NCI-H1694 (cell line): ENCODE results near the gene KCTD2.

Source experiments
- DNase-seq: peaks from one replicate; lab custom pipeline; 2025; lab: John Stamatoyannopoulos, UW

Gene KCTD2

DNA sequence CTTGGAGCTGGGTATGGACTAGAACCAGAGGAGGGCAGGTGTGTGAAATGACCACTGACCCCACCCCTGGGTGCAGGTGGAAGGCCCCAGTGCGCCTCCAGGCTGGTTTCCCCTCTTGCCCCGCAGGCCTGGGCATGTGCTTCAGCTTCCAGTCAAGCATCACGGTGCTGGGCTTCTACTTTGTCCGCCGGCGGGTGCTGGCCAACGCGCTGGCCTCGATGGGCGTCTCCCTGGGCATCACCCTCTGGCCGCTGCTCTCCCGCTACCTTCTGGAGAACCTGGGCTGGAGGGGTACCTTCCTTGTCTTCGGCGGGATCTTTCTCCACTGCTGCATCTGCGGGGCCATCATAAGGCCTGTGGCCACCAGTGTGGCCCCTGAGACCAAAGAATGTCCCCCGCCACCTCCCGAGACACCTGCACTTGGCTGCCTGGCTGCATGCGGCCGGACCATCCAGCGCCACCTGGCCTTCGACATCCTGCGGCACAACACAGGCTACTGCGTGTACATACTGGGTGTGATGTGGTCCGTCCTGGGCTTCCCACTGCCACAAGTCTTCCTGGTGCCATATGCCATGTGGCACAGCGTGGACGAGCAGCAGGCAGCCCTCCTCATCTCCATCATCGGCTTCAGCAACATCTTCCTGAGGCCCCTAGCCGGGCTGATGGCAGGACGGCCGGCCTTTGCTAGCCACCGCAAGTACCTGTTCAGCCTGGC, 53.0 kb downstream of the KCTD2 start:
- no peak for DNase-seq

DNA sequence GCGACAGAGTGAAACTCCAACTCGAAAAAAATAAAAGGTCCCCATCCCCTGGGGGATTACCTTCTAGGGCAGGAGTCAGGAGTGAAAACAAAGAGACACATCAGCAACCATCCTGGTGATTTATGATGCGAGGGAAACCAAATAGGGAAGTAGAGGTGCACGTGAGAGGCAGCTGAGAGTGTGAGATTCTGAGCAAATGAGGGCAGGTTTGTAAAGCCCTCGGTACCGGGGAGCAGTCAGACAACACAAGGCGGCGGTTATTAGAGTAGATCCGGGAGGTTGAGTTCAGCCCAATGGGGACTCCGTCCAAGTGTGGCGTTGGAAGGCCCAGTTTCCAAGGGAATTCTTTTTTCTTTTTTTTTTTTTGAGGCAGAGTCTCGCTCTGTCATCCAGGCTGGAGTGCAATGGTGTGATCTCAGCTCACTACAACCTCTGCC, 55.4 kb downstream of the KCTD2 start:
- DNase-seq: no peak

DNA sequence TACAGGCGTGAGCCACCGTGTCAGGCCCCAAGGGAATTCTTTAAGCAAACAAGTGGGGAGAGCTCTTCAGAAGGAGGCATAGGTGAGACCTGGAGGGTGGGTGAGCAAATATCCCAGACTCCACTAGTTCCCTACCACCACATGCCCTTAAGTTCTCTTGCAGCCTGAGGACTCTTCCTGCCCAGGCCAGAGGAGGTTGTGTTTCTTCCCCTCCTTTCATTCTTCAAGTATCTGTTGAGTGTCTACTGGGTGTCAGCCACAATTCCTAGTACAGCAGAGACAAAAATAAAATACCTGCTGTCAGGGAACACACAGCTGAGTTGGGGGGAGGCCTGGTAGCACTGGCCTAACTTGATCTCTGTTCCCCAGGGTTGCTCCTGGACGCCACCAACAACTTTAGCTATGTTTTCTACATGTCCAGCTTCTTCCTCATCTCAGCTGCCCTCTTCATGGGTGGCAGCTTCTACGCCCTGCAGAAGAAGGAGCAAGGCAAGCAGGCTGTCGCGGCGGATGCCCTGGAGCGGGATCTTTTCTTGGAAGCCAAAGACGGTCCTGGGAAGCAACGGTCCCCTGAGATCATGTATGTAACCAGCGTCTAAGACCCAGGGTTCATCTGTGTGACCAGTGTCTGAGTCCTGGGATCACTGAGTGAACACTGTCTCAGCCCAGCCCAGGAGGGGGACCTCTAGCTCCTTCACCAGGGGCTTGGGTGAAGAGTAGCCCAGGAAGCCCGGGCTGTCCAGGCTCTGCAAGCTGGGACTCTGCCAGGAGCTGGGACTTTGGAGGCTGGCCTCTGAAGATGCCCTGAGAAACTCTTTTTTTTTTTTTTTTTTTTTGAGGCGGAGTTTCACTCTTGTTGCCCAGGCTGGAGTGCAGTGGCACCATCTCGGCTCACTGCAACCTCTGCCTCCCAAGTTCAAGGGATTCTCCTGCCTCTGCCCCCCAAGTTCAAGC, 56.9 kb downstream of the KCTD2 start:
- no peak for DNase-seq

DNA sequence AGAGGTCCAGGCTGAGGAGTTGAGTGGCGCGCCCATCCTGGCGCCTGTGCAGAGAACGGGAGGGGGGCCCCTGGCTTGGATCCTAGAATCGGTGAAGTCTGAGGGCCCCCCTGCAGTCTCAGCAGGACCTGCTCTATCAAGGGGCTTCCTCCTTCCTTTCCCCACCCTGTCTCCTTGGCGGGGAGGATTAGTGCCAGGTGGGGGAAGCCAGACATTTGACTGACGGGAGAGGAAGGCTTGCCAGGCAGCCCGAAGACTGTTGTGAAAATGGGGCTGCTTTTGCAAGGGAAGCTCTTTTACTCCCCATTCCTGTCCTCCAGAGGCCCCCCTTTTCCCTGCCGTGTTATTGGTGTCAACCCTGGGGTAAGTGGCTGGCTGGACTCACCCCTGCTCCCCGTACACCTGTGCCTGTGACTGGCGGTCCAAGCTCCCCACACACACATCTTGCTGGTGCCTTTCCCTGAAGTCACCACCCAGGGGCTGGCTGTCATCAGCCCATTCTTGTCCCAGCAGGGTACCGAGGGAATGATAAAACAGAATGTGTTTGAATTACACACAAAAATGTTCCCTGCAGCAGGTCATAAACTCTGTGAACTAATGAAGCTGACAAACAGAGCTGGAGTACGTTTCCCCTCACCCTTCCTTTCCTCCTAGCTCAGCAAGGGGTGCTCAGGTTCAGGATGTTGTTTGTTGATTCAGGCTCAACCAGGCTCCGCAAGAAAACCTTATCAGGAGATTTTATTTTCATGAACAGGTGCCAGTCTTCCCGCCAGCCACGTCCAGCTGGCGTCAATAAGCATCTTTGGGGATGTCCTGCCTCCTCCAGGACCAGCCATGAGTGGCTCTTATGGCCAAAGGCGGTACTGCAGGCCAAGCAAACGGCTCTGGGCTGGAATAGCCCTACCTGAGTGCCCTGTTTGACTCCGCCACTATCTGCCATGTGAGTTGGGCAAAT, 58.4 kb downstream of the KCTD2 start:
- peak; percentile 8 for DNase-seq

DNA sequence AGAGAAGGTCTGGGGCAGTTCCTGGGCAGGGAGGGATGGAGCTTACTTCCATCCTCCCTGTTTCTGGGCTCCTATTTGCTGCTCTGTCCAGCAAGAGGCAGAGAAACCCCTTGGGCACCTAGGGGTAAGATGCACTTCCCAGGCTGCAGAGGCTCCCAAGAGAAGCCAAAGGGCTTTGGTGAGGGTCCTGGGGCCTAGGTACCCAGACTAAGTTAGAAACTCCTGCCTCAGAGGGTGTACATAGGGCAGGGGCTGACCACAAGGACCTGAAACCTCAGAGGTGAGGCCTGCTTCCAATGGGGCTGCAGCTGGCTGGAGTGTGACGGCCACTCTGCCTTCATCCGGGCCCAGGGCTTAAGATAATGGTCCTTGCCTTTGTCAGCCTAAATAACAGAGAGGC, 61.2 kb downstream of the KCTD2 start:
- no peak for DNase-seq

DNA sequence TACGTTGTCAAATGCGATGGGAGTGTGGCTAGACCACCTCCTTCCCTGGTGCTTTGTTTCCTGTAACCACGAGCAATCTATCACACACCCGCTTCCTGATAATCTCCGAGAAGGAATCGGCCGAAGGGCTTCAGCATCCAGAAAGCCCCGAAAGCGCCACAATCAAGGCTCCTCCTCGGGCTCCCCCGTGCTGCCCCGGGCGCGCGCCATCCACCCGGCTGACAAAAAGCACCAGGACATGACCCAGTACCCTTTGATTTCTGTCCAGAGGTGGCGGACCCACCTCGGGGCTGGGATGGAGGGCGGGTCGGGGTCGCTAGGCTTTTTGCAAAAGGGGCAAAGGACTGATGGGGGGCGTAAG, 62.0 kb downstream of the KCTD2 start:
- DNase-seq: no peak

DNA sequence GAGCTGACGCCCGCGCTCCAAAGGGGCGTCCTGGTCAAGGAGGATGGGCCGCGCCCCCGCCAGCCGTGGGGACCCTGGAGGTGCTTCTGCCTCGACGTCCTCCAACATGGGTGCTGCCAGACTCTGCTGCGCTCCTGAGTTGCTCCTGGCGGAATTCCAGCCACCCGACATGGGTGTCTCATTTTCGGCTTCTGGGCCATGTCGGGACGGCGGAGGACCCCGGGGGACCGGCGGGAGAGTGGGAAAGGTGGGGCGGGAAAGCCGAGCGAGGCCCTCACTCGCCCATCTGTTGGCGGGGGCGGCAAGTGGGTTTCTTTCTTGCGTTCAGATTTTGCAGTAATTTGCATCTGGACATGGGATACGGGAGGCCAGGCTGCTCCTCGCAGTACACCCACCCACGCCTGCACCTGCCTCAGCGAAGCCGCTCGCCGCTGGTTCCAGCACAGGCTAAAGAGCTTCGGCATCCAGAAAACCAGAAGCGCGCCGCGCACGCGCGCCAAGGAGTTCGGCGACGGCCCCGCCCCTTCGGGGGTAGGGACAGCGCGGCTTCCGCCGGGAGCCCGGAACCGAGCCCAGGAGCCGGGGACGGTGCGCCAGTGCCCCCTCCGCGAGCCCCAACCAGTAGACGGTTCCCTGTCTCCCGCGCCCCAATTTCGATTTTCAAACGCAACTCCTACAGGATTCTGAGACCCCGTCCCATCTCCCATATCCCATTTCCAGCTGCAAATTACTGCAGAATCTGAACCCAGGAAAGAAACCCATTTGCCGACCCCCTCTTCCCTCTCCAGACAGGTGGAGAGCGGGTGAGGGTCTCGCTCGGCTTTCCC, 62.6 kb downstream of the KCTD2 start, which contains the start of gene ARMC7:
ARMC7 (plus strand) TSS at position 563 of the 827 bp plus-strand sequence. CDS start 320 bp downstream, outside the sequence.
- peak; percentile 42 for DNase-seq

DNA sequence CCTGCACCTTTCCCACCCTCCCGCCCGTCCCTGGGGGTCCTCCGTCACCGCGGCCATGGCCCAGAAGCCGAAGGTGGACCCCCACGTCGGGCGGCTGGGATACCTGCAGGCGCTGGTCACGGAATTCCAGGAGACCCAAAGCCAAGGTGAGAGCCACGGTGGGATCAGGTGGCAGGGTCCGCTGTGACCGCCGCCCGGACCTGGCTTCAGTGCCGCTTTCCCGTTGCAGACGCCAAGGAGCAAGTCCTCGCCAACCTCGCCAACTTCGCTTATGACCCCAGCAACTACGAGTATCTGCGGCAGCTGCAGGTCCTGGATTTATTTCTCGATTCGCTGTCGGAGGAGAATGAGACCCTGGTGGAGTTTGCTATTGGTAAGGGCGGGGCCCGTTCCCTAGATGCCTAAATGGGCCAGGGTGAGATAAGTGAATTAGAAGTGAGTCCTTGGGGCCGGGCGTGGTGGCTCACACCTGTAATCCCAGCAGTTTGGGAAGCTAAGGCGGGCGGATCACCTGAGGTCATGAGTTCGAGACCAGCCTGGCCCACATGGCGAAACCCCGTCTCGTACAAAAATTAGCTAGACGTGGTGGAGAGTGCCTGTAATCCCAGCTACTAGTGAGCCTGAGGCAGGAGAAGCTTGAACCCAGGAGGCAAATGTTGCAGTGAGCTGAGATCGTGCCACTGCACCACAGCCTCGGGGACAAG, 63.4 kb downstream of the KCTD2 start:
- DNase-seq: no peak

DNA sequence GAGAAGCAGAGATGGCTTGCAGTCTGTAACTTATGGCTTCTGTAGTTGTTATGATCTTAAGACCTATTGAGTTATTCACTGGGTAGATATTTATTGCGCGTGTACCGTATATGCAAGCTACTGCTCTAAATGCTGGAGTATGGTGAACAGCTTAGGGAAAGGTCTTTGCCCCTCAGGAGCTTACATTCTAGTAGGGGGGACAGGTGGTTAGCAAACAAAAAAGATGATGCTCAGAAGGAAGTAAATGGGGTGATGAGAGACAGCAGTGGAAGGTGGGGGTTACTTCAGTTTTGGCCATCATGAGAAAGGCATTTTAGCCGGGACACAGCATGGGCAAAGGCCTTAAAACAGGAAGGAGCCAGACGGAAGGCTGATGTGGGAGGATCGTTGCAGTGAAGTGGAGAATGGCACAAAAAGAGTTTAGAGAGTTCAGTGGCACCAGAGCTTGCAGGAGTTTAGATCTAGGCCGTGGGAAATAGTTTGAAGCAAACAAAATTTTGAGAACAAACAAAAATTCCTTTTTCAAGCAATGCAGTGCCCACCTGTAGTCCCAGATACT, 64.8 kb downstream of the KCTD2 start:
- no peak for DNase-seq

DNA sequence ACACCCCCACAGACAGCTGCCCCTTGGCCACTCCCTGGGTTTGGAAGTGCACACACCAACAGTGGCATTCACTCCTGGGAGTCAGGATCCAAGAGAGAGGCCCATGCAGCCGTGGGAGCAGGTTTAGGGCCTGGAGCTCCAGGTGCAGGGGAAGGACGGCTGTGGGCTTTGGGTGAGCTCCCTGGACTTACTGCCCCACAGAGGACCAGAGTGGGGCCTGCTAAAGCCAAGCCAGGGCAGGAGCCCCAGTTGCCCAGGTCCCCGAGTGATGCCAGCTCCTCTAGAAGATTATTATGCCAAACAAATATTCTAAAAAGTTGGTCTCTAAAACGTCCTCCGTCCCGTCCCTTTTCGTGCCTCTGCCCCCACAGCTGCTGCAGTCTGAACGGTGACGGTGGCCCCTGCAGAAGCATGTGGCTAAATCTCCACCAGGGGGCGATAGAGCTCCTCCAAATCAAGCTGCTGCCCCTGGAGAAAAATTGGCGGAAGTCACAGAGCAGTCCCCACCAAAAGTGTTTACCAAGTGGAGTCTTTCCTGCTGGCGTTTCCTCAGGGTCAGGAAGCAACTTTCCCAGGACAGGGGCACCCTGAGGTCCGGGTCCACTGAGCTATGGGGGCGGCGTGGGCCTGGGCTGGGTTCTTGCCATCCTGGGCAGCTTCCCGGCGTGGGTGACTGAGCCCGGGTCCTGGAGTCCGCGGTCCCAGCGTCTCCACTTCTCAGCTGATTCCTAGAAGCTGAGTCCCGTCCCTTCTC, 67.0 kb downstream of the KCTD2 start:
- DNase-seq: peak; percentile 67

DNA sequence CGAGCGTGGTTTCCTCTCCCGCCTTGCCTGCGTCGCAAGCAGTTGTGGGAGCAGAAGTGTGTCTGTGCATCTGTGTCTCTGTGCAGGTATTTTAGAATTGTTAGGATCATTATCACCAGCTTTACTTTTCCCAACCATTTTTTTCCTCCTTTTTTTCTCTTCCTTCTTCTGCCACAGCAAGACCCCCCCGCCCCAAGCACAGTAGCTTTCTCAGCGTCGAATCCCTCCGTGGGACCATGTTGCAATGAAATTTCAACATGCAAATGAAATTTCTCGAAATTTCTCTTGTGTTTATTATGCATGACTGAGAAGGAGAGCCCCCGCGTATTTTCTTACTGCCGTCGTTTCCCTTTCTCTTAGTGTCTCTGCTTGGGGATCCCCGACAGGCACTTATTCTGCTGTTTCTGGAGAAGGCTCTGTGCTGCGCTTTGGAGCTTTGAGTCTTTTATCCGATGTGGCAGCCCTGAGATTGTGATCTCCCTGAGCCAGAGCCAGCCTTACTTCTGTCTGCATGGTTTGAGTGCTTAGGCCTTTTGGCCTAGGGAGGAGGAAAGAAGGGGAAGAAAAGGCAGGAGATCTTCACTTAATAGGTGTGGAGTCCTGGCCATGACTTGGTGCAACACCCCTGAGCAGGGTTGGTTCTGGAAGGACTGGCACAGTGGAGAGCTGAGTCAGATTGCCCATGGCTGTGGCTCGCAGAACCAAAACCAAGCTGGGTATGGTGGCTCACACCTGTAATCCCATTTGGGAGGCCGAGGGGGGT, 67.7 kb downstream of the KCTD2 start:
- DNase-seq: no peak
